Activated T-helper 2 cell treated with anti-CD3 and anti-CD28 coated beads, Interferon-gamma antibody, Interleukin-2, Interleukin-4, amounts not matched to agents 10 μg/mL and 5 μg/mL and 100 μg/mL, durations not matched to agents 14 hours and 24 hours and 36 hours (primary cell): ENCODE measurements around the gene ELAPOR1. TPM values are rescaled to one million over a fixed set of nuclear protein-coding genes. Genes with fewer than 3 reads are reported as not detected.

ENCODE experiments used
- DNase-seq: peaks from one replicate; pipeline ENCODE4 v3.0.0; 2021; ENCODE audit warnings: low spot score
- H3K27ac Mint-ChIP-seq: one replicate; pipeline ENCODE4 v1.8.0; 2021; ENCODE audit warnings: mixed read lengths
- H3K27me3 Mint-ChIP-seq: one replicate; pipeline ENCODE4 v1.8.0; 2021; ENCODE audit warnings: low read depth, mixed read lengths
- H3K36me3 Mint-ChIP-seq: one replicate; pipeline ENCODE4 v1.8.0; 2021; ENCODE audit warnings: low read depth, mixed read lengths
- H3K4me1 Mint-ChIP-seq: one replicate; pipeline ENCODE4 v1.8.0; 2021; ENCODE audit warnings: low read depth, mixed read lengths
- H3K4me3 Mint-ChIP-seq: one replicate; pipeline ENCODE4 v1.8.0; 2021; ENCODE audit warnings: low read depth, mild to moderate bottlenecking, moderate library complexity, mixed read lengths
- H3K9me3 Mint-ChIP-seq: one replicate; pipeline ENCODE4 v1.8.0; 2021; ENCODE audit warnings: mixed read lengths
- intact Hi-C: fragments of 100-400 bp; cut with micrococcal nuclease; formaldehyde crosslinking; loops from one replicate; pipeline ENCODE4 v1.15.1; 2023
- total RNA-seq: library from RNA; stranded (reverse); gene quantifications from 2 replicates; pipeline ENCODE4 v1.2.3, GENCODE V29; 2022

The ELAPOR1 gene
- total RNA-seq, 1 donor from 2014 or later = 19.7 TPM

- H3K27ac Mint-ChIP-seq = peak overlapping the region; percentile 96
- DNase-seq = peak; percentile 37
- intact Hi-C loops = loop anchor here (1.0 to 5.0 kb wide), 5 partner anchors 11 to 127 kb away; partner anchors contain the start of genes CLCC1 and WDR47
- peak overlapping the region; percentile 99 for H3K4me3 Mint-ChIP-seq
- H3K36me3 Mint-ChIP-seq = peaks cover 20% of the 10 kb centered on the region
- peaks cover 27% of the 10 kb centered on the region for H3K4me1 Mint-ChIP-seq
- no peaks in the 10 kb centered on the region for H3K27me3 Mint-ChIP-seq
- H3K9me3 Mint-ChIP-seq = no peaks in the 10 kb centered on the region
Measured at GRCh38 chr1:109089242-109090015, 24.5 kb upstream of the ELAPOR1 start.

- peak; percentile 88 for DNase-seq
- Mint-ChIP-seq H3K4me3 (peak within 1 kb of the TSS; percentile 99), H3K36me3 (peaks cover 29% of the 10 kb centered on the region), H3K4me1 (peaks cover 25% of the 10 kb centered on the region), H3K27ac (peak within 1 kb of the TSS; percentile 96), H3K9me3 (no peaks in the 10 kb centered on the region), H3K27me3 (no peaks in the 10 kb centered on the region)
- intact Hi-C loops = loop anchor here (1.0 to 2.0 kb wide), 5 partner anchors 10 to 128 kb away; partner anchors contain the start of genes CLCC1, TAF13 and WDR47
Measured at GRCh38 chr1:109090196-109091077, 23.5 kb upstream of the ELAPOR1 start, which contains the start of gene TMEM167B. Gene TMEM167B, plus strand, starts transcription at chr1:109090764. Its CDS starts 109 bp downstream, at chr1:109090873.

GRCh38 chr1:109091078-109091838, 22.7 kb upstream of the ELAPOR1 start:
- intact Hi-C loops = loop anchor here (1.0 to 2.0 kb wide), 3 partner anchors 15 to 128 kb away; partner anchors contain the start of genes CLCC1, TAF13 and WDR47
- H3K36me3 Mint-ChIP-seq = peaks cover 31% of the 10 kb centered on the region
- H3K9me3 Mint-ChIP-seq = no peaks in the 10 kb centered on the region
- H3K27ac Mint-ChIP-seq = peak overlapping the region; percentile 96
- peaks cover 25% of the 10 kb centered on the region for H3K4me1 Mint-ChIP-seq
- H3K27me3 Mint-ChIP-seq = no peaks in the 10 kb centered on the region
- H3K4me3 Mint-ChIP-seq = peak overlapping the region; percentile 99
- DNase-seq = no peak

- peaks cover 31% of the 10 kb centered on the region for H3K36me3 Mint-ChIP-seq
- DNase-seq = no peak
Measured at GRCh38 chr1:109091839-109092193, 22.1 kb upstream of the ELAPOR1 start.

GRCh38 chr1:109094377-109094803, 19.5 kb upstream of the ELAPOR1 start:
- intact Hi-C loops = no loop called here
- Mint-ChIP-seq H3K27ac (no peak overlapping the region), H3K9me3 (no peaks in the 10 kb centered on the region), H3K4me3 (no peak overlapping the region), H3K36me3 (peaks cover 31% of the 10 kb centered on the region), H3K27me3 (no peaks in the 10 kb centered on the region), H3K4me1 (peaks cover 25% of the 10 kb centered on the region)
- DNase-seq = no peak

More at GRCh38 chr1:109091839-109092193, 22.1 kb upstream of the ELAPOR1 start:
- Mint-ChIP-seq H3K27me3 (no peaks in the 10 kb centered on the region), H3K4me1 (peaks cover 25% of the 10 kb centered on the region), H3K9me3 (no peaks in the 10 kb centered on the region), H3K4me3 (peak overlapping the region; percentile 99), H3K27ac (peak overlapping the region; percentile 96)
- intact Hi-C loops = loop anchor here (1.0 to 2.0 kb wide), 3 partner anchors 16 to 129 kb away; partner anchors contain the start of genes CLCC1, TAF13 and WDR47

GRCh38 chr1:109094871-109095270, 19.0 kb upstream of the ELAPOR1 start:
- Mint-ChIP-seq H3K9me3 (no peaks in the 10 kb centered on the region), H3K36me3 (peaks cover 32% of the 10 kb centered on the region), H3K4me3 (no peak overlapping the region), H3K4me1 (peaks cover 25% of the 10 kb centered on the region), H3K27ac (no peak overlapping the region), H3K27me3 (no peaks in the 10 kb centered on the region)
- intact Hi-C loops = no loop called here
- DNase-seq = no peak

- no peaks in the 10 kb centered on the region for H3K27me3 Mint-ChIP-seq
- DNase-seq = no peak
- H3K9me3 Mint-ChIP-seq = no peaks in the 10 kb centered on the region
- no peak overlapping the region for H3K27ac Mint-ChIP-seq
- H3K4me3 Mint-ChIP-seq = no peak overlapping the region
- peaks cover 19% of the 10 kb centered on the region for H3K4me1 Mint-ChIP-seq
- peaks cover 37% of the 10 kb centered on the region for H3K36me3 Mint-ChIP-seq
- intact Hi-C loops = no loop called here
Measured at GRCh38 chr1:109095631-109096030, 18.3 kb upstream of the ELAPOR1 start.

- Mint-ChIP-seq H3K4me1 (peaks cover 19% of the 10 kb centered on the region), H3K4me3 (no peak overlapping the region), H3K36me3 (peaks cover 42% of the 10 kb centered on the region), H3K9me3 (no peaks in the 10 kb centered on the region), H3K27ac (no peak overlapping the region), H3K27me3 (no peaks in the 10 kb centered on the region)
- intact Hi-C loops = no loop called here
- no peak for DNase-seq
Measured at GRCh38 chr1:109096120-109096519, 17.8 kb upstream of the ELAPOR1 start.

GRCh38 chr1:109099938-109100773, 13.8 kb upstream of the ELAPOR1 start:
- H3K27ac Mint-ChIP-seq = peak overlapping the region; percentile 94
- peak; percentile 95 for DNase-seq
- intact Hi-C loops = loop anchor here (1.0 to 5.0 kb wide), 4 partner anchors 10 to 92 kb away; partner anchors contain the start of gene TMEM167B
- H3K36me3 Mint-ChIP-seq = peaks cover 31% of the 10 kb centered on the region
- H3K4me3 Mint-ChIP-seq = peak overlapping the region; percentile 99
- no peaks in the 10 kb centered on the region for H3K9me3 Mint-ChIP-seq
- H3K4me1 Mint-ChIP-seq = peaks cover 3% of the 10 kb centered on the region
- no peaks in the 10 kb centered on the region for H3K27me3 Mint-ChIP-seq

GRCh38 chr1:109104364-109105151, 9.4 kb upstream of the ELAPOR1 start:
- Mint-ChIP-seq H3K4me1 (peaks cover 3% of the 10 kb centered on the region), H3K9me3 (no peaks in the 10 kb centered on the region), H3K27ac (no peak overlapping the region), H3K4me3 (no peak overlapping the region), H3K27me3 (peaks cover 8% of the 10 kb centered on the region), H3K36me3 (peaks cover 27% of the 10 kb centered on the region)
- intact Hi-C loops = loop anchor here (5.0 kb wide), 1 partner anchor 88 kb away; no protein-coding TSS in a partner anchor
- no peak for DNase-seq

- Mint-ChIP-seq H3K4me3 (no peak overlapping the region), H3K27me3 (peaks cover 16% of the 10 kb centered on the region), H3K4me1 (peaks cover 3% of the 10 kb centered on the region), H3K27ac (no peak overlapping the region), H3K9me3 (no peaks in the 10 kb centered on the region), H3K36me3 (peaks cover 19% of the 10 kb centered on the region)
- intact Hi-C loops = no loop called here
- DNase-seq = no peak
Measured at GRCh38 chr1:109105881-109106280, 8.0 kb upstream of the ELAPOR1 start.
